ENCODE results near the gene PRODH2.
"Not testable (repeated sequence)": the region's sequence is repeated elsewhere in the genome, so short reads cannot be mapped to it uniquely, and the experiment has no call there.

Gene PRODH2

GRCh38 chr19:35805526-35806102 is 7.0 kb downstream of the PRODH2 start:
- no peak for FAIRE-seq
- no peak for DNase-seq (ENCODE audit: extremely low spot score, insufficient read length, low read depth)

GRCh38 chr19:35801828-35802227 is 10.8 kb downstream of the PRODH2 start:
- no peak for DNase-seq (ENCODE audit: extremely low spot score, insufficient read length, low read depth)
- FAIRE-seq, result no peak

- FAIRE-seq (no peak), DNase-seq (ENCODE audit: extremely low spot score, insufficient read length, low read depth) (no peak)
Measured at GRCh38 chr19:35797663-35798062, 15.0 kb downstream of the PRODH2 start.

GRCh38 chr19:35796645-35797542 is 15.8 kb downstream of the PRODH2 start:
- DNase-seq (ENCODE audit: extremely low spot score, insufficient read length, low read depth) (no peak), FAIRE-seq (no peak)

- FAIRE-seq; DNase-seq (ENCODE audit: extremely low spot score, insufficient read length, low read depth): not testable (repeated sequence)
Measured at GRCh38 chr19:35795564-35795963, 17.1 kb downstream of the PRODH2 start.

GRCh38 chr19:35793381-35794165 is 19.1 kb downstream of the PRODH2 start:
- FAIRE-seq, result no peak
- no peak for DNase-seq (ENCODE audit: extremely low spot score, insufficient read length, low read depth)

GRCh38 chr19:35792888-35793287 is 19.8 kb downstream of the PRODH2 start:
- DNase-seq (ENCODE audit: extremely low spot score, insufficient read length, low read depth), result no peak
- no peak for FAIRE-seq

- DNase-seq (ENCODE audit: extremely low spot score, insufficient read length, low read depth) (no peak), FAIRE-seq (no peak)
Measured at GRCh38 chr19:35792312-35792711, 20.3 kb downstream of the PRODH2 start.

GRCh38 chr19:35791814-35792279 is 20.8 kb downstream of the PRODH2 start:
- FAIRE-seq (no peak), DNase-seq (ENCODE audit: extremely low spot score, insufficient read length, low read depth) (no peak)

GRCh38 chr19:35790981-35791813 is 21.4 kb downstream of the PRODH2 start:
- DNase-seq (ENCODE audit: extremely low spot score, insufficient read length, low read depth) (no peak), FAIRE-seq (no peak)

- DNase-seq (ENCODE audit: extremely low spot score, insufficient read length, low read depth) (no peak), FAIRE-seq (no peak)
Measured at GRCh38 chr19:35789978-35790944, 22.4 kb downstream of the PRODH2 start.

- DNase-seq (ENCODE audit: extremely low spot score, insufficient read length, low read depth), result no peak
- FAIRE-seq, result no peak
Measured at GRCh38 chr19:35789195-35789977, 23.3 kb downstream of the PRODH2 start.

GRCh38 chr19:35788205-35788960 is 24.3 kb downstream of the PRODH2 start:
- no peak for FAIRE-seq

GRCh38 chr19:35787227-35787799 is 25.3 kb downstream of the PRODH2 start:
- no peak for FAIRE-seq

More at GRCh38 chr19:35788205-35788960, 24.3 kb downstream of the PRODH2 start:
- no peak for DNase-seq (ENCODE audit: extremely low spot score, insufficient read length, low read depth)

GRCh38 chr19:35786299-35787160 is 26.1 kb downstream of the PRODH2 start:
- no peak for DNase-seq (ENCODE audit: extremely low spot score, insufficient read length, low read depth)
- no peak for FAIRE-seq

More at GRCh38 chr19:35787227-35787799, 25.3 kb downstream of the PRODH2 start:
- DNase-seq (ENCODE audit: extremely low spot score, insufficient read length, low read depth), result no peak

- FAIRE-seq, result no peak
Measured at GRCh38 chr19:35785339-35785627, 27.4 kb downstream of the PRODH2 start.

More at GRCh38 chr19:35785339-35785627, 27.4 kb downstream of the PRODH2 start:
- no peak for DNase-seq (ENCODE audit: extremely low spot score, insufficient read length, low read depth)

Data from GM18507 (cell line).